Gastrocnemius medialis (tissue), 4 donors: Measurements from ENCODE around the gene CNST. TPM values are rescaled to one million over a fixed set of nuclear protein-coding genes. Genes with fewer than 3 reads are reported as not detected.

Experiments
- ATAC-seq, 2 donors: fragments of 150-250 bp; one replicate each; pipeline ENCODE4 v1.9.1; 2016
- DNase-seq, 2 donors: peaks; one replicate each; pipeline ENCODE4 v3.0.0-alpha.2; 2019
- H3K27ac ChIP-seq, 4 donors: fragments of 200-600 bp; sonication (generic); 1 replicate in 1 of 4; 2 replicates in 3 of 4; pipeline ENCODE4 v1.5.1; 2016 to 2018; ENCODE audit warnings: mild to moderate bottlenecking in 2 of 4, moderate library complexity in 1 of 4
- H3K27me3 ChIP-seq, 3 donors: fragments of 200-600 bp; sonication (generic) in 2 of 3; 1 replicate in 1 of 3; 2 replicates in 2 of 3; pipeline versions ENCODE4 v1.5.1 to v1.6.0; 2016 to 2019; ENCODE audit warnings: mild to moderate bottlenecking in 1 of 3, moderate library complexity in 1 of 3
- H3K36me3 ChIP-seq, 2 donors: fragments of 200-600 bp; sonication (generic) in 1 of 2; one replicate each; pipeline ENCODE4 v1.5.1; 2017 to 2018
- H3K4me1 ChIP-seq, 2 donors: fragments of 200-600 bp; sonication (generic) in 1 of 2; one replicate each; pipeline ENCODE4 v1.5.1; 2016 to 2017; ENCODE audit warnings: mild to moderate bottlenecking in 2 of 2
- H3K4me3 ChIP-seq, 4 donors: fragments of 200-600 bp; sonication (generic) in 3 of 4; 1 replicate in 1 of 4; 2 replicates in 3 of 4; pipeline ENCODE4 v1.5.1; 2016 to 2019; ENCODE audit warnings: mild to moderate bottlenecking in 2 of 4
- H3K9me3 ChIP-seq, 3 donors: fragments of 200-600 bp; sonication (generic) in 2 of 3; 1 replicate in 1 of 3; 2 replicates in 2 of 3; pipeline ENCODE4 v1.5.1; 2016 to 2019
- POLR2A ChIP-seq, 2 donors: fragments of 450-650 bp; IDR thresholded peaks; one replicate each; pipeline ENCODE4 v1.6.1; 2017; ENCODE audit warnings: antibody characterized with exemption in 2 of 2, mild to moderate bottlenecking in 2 of 2, moderate library complexity in 2 of 2
- in situ Hi-C, 4 donors: fragments of 200-750 bp; cut with MboI; loops; one replicate each; pipeline versions ENCODE4 v1.15.0 to v1.8.0; 2017; ENCODE audit warnings: low sequenced_read_pairs in 4 of 4
- intact Hi-C: fragments of 100-400 bp; cut with DNase I; formaldehyde crosslinking; loops from one replicate; pipeline ENCODE4 v1.15.1; 2023; ENCODE audit warnings: low total_unique reads
- total RNA-seq, 4 donors: library from RNA; depleted of rRNA; stranded (reverse); fragments of >200 nt; gene quantifications; one replicate each; pipeline versions ENCODE4 v1.1.0 to v1.2.3, GENCODE V29; 2016
- TF ChIP-seq, protein P1 (sequence below), 5 experiments: fragments of 450-650 bp in 3 of 5; fragments of 200-600 bp in 2 of 5; sonication (generic) in 2 of 5; IDR thresholded peaks in 4 of 5; conservative IDR thresholded peaks in 1 of 5; 1 replicate in 4 of 5; 2 replicates in 1 of 5; pipeline ENCODE4 v1.5.1; 2016 to 2019; ENCODE audit warnings: antibody characterized with exemption in 5 of 5, mild to moderate bottlenecking in 3 of 5, moderate library complexity in 3 of 5

Gene CNST
- total RNA-seq, 4 donors from 2014 or later, result 62.7 to 105 (median 81.5) TPM

DNA sequence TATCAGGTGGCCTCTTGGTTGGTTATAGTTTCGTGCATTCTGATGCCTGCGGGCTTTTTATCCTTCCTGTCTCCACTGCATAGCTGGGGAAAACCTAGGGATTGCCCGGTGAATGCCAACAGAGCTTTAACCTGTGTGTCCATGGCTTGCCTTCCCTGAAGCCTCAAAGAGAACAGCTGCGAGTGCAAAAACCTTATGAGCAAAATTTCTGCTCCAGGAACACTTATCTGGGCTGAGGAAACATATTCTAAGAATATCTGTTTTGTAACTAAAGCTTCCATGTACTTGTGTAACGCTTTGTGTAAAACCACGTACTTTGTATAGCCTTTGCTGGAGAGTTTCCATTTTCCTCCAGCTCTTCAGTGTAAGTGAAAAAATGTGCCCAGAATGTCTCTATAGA lies 7.2 kb downstream of the CNST start:
- ATAC-seq, result peak; percentile 80 to 90
- Histone ChIP-seq H3K9me3 (no peaks in the 10 kb centered on the region), H3K4me3 (peak overlapping the region in 3 of 4 donors; percentile 9 to 19 (median 19)), H3K27me3 (no peaks in the 10 kb centered on the region), H3K27ac (peak overlapping the region; percentile 90 to 99 (median 96)), H3K36me3 (no peaks in the 10 kb centered on the region), H3K4me1 (peaks cover 65 to 70% of the 10 kb centered on the region in 2 donors)
- in situ Hi-C loops (loop anchor here in 2 of 4 donors (5.0 to 10.0 kb wide), 2 partner anchors 51 to 124 kb away; no protein-coding TSS in a partner anchor), intact Hi-C loops (no loop called here)
- DNase-seq, result peak in 1 of 2 donors; percentile 38
- TF ChIP-seq POLR2A (IDR thresholded peaks at IDR 0.05), result peak; percentile 18 to 37
- TF ChIP-seq, protein P1, sequence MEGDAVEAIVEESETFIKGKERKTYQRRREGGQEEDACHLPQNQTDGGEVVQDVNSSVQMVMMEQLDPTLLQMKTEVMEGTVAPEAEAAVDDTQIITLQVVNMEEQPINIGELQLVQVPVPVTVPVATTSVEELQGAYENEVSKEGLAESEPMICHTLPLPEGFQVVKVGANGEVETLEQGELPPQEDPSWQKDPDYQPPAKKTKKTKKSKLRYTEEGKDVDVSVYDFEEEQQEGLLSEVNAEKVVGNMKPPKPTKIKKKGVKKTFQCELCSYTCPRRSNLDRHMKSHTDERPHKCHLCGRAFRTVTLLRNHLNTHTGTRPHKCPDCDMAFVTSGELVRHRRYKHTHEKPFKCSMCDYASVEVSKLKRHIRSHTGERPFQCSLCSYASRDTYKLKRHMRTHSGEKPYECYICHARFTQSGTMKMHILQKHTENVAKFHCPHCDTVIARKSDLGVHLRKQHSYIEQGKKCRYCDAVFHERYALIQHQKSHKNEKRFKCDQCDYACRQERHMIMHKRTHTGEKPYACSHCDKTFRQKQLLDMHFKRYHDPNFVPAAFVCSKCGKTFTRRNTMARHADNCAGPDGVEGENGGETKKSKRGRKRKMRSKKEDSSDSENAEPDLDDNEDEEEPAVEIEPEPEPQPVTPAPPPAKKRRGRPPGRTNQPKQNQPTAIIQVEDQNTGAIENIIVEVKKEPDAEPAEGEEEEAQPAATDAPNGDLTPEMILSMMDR (IDR thresholded peaks at IDR 0.05 in 4 of 5, conservative IDR thresholded peaks at IDR 0.05 in 1 of 5), result no peak

DNA sequence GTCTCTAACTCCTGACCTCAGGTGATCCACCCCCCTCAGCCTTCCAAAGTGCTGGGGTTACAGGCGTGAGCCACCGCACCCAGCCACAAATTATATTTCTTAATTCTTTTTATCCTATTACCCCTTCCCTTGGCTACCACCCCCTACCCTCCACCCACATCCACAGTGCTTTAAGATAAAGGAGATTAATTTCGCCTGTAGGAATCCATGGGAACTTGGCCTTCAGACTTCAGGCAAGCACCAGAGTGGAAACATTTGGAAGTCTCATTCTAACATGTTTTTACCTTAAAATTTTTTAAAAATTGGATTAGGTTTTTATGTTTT lies 10.4 kb downstream of the CNST start:
- no peak overlapping the region for H3K4me3 ChIP-seq
- H3K9me3 ChIP-seq, result no peaks in the 10 kb centered on the region
- ATAC-seq (no peak), DNase-seq (no peak)
- no peaks in the 10 kb centered on the region for H3K36me3 ChIP-seq
- H3K27ac ChIP-seq, result peak overlapping the region; percentile 47 to 91 (median 78)
- in situ Hi-C loops, result loop anchor here in 1 of 4 donors (10.0 kb wide), 1 partner anchor 48 kb away; no protein-coding TSS in a partner anchor
- TF ChIP-seq, protein P1 (IDR thresholded peaks at IDR 0.05 in 4 of 5, conservative IDR thresholded peaks at IDR 0.05 in 1 of 5), result no peak
- TF ChIP-seq POLR2A (IDR thresholded peaks at IDR 0.05), result no peak
- intact Hi-C loops, result no loop called here
- H3K27me3 ChIP-seq, result no peaks in the 10 kb centered on the region
- H3K4me1 ChIP-seq, result peaks cover 57 to 72% of the 10 kb centered on the region in 2 donors

DNA sequence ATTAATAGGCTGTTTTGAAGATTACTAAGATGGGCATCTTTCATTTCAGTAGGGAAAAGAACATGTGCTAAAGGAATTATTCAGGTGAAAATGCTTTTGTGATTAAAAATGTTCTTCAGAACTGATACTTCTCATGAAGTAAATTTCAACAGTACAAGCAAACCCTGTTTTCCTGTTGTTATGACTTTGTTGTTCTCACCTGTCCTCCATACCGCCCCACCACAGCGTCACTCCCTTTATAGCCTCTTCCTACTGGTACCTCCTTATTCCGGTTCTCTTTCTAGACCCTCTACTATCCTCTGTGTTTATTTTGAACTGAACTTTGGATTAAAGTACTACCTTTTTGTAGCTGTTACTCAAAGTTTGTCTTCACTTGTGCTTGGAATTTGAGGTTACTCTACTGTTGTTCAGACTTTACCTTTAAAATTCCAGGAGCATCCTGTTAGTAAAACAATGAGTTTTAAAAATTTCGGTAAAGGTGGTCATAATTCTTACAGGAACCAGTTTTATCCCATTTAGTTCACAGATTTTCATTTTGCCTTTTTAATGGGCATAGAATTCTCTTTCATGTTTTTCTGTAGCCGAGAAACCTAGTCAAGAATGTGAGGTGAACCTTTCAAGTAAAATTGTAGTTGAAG lies 10.9 kb downstream of the CNST start:
- TF ChIP-seq, protein P1 (IDR thresholded peaks at IDR 0.05 in 4 of 5, conservative IDR thresholded peaks at IDR 0.05 in 1 of 5), result no peak
- TF ChIP-seq POLR2A (IDR thresholded peaks at IDR 0.05), result no peak
- in situ Hi-C loops (loop anchor here in 1 of 4 donors (10.0 kb wide), 1 partner anchor 48 kb away; no protein-coding TSS in a partner anchor), intact Hi-C loops (no loop called here)
- Histone ChIP-seq H3K27me3 (no peaks in the 10 kb centered on the region), H3K4me3 (no peak overlapping the region), H3K36me3 (no peaks in the 10 kb centered on the region), H3K4me1 (peaks cover 53 to 73% of the 10 kb centered on the region in 2 donors), H3K27ac (peak overlapping the region; percentile 47 to 91 (median 78)), H3K9me3 (no peaks in the 10 kb centered on the region)
- DNase-seq (no peak), ATAC-seq (no peak)

GRCh38 chr1:246577720-246578106 lies 11.5 kb downstream of the CNST start:
- in situ Hi-C loops (loop anchor here in 1 of 4 donors (10.0 kb wide), 1 partner anchor 47 kb away; no protein-coding TSS in a partner anchor), intact Hi-C loops (no loop called here)
- no peaks in the 10 kb centered on the region for H3K36me3 ChIP-seq
- no peaks in the 10 kb centered on the region for H3K9me3 ChIP-seq
- no peak overlapping the region for H3K4me3 ChIP-seq
- peak overlapping the region; percentile 47 to 91 (median 78) for H3K27ac ChIP-seq
- no peak for TF ChIP-seq POLR2A (IDR thresholded peaks at IDR 0.05)
- TF ChIP-seq, protein P1 (IDR thresholded peaks at IDR 0.05 in 4 of 5, conservative IDR thresholded peaks at IDR 0.05 in 1 of 5), result no peak
- H3K4me1 ChIP-seq, result peaks cover 52 to 74% of the 10 kb centered on the region in 2 donors
- no peaks in the 10 kb centered on the region for H3K27me3 ChIP-seq
- ATAC-seq, result no peak
- no peak for DNase-seq
